HepG2 (cell line): Measurements from ENCODE around the gene ARHGAP25. TPM values are rescaled to one million over a fixed set of nuclear protein-coding genes. Genes with fewer than 3 reads are reported as not detected.

Experiments used
- ATAC-seq: fragments of 200-7000 bp; cut with Tn5 transposase; 3 replicates; pipeline ENCODE4 v1.9.1; 2020; ENCODE audit warnings: mild to moderate bottlenecking, moderate library complexity
- BruUV-seq: library from RNA; stranded (reverse); fragments of 400-500 nt; replicated peaks from 2 replicates; lab custom pipeline; 2021; lab: Mats Ljungman, UMichigan
- CTCF ChIA-PET: fragments of 300-600 bp; formaldehyde crosslinking; extraction: SDS; loops from one replicate; lab custom pipeline; 2021; ENCODE audit warnings: low total read pairs, inconsistent platforms, low intra/inter-chr PET ratio; lab: Yijun Ruan, JAX
- POLR2A ChIA-PET: fragments of 350-600 bp; sonication (Branson Sonifier 250); formaldehyde crosslinking; loops from one replicate; lab custom pipeline; 2020; ENCODE audit warnings: antibody characterized with exemption, inconsistent platforms; lab: Yijun Ruan, JAX
- DNase-seq: peaks from one replicate; pipeline ENCODE4 v3.0.0-alpha.2; 2015; ENCODE audit warnings: low spot score
- FAIRE-seq: peaks from 3 replicates; lab custom pipeline; 2011; peaks lifted over from hg19 to GRCh38; lab: Jason Lieb, UNC
- H2AFZ ChIP-seq: one replicate; pipeline ENCODE4 v1.6.1; 2011; ENCODE audit warnings: low read length, inconsistent platforms
- H3K27ac ChIP-seq: fragments of 300-600 bp; 3 replicates; pipeline ENCODE4 v1.8.0; 2011; ENCODE audit warnings: mixed run types, mild to moderate bottlenecking, mixed read lengths, low read length, inconsistent platforms; ENCODE audit not compliant: insufficient read depth; ENCODE audit errors: extremely low read length
- H3K27me3 ChIP-seq, 2 experiments: fragments of 200-600 bp in 1 of 2; 2 replicates in 1 of 2; 3 replicates in 1 of 2; pipeline versions ENCODE4 v1.6.0 to v1.8.0; 2011; ENCODE audit warnings: low read length in 2 of 2, mild to moderate bottlenecking in 2 of 2, moderate library complexity in 2 of 2, inconsistent platforms in 1 of 2; ENCODE audit not compliant: insufficient read depth in 2 of 2, control insufficient read depth in 1 of 2
- H3K36me3 ChIP-seq, 2 experiments: fragments of 200-600 bp in 1 of 2; replicated peaks in 1 of 2; 2 replicates in 1 of 2; 3 replicates in 1 of 2; pipeline versions ENCODE4 v1.5.1 to v1.8.0; 2011; ENCODE audit warnings: low read length in 2 of 2, inconsistent platforms in 1 of 2; ENCODE audit not compliant: insufficient read depth in 2 of 2, control insufficient read depth in 1 of 2
- H3K4me1 ChIP-seq: 2 replicates; pipeline ENCODE4 v1.5.1; 2012; ENCODE audit warnings: low read length, inconsistent platforms; ENCODE audit not compliant: insufficient read depth
- H3K4me2 ChIP-seq: 2 replicates; pipeline ENCODE4 v1.6.0; 2011; ENCODE audit warnings: low read depth, low read length, inconsistent platforms
- H3K4me3 ChIP-seq, 3 experiments: fragments of 200-600 bp in 1 of 3; sonication (generic), shearing (Covaris generic) in 1 of 3; replicated peaks in 1 of 3; 2 replicates each; pipeline ENCODE4 v1.5.1; 2011 to 2016; ENCODE audit warnings: low read length in 3 of 3, inconsistent platforms in 2 of 3, low read depth in 2 of 3, mild to moderate bottlenecking in 2 of 3, control low read depth in 1 of 3, mixed read lengths in 1 of 3; ENCODE audit not compliant: insufficient read depth in 1 of 3
- H3K79me2 ChIP-seq: one replicate; pipeline ENCODE4 v1.6.1; 2011; ENCODE audit warnings: low read length, inconsistent platforms; ENCODE audit not compliant: insufficient read depth
- H3K9ac ChIP-seq: 2 replicates; pipeline ENCODE4 v1.6.0; 2011; ENCODE audit warnings: mild to moderate bottlenecking, low read depth, low read length, inconsistent platforms; ENCODE audit not compliant: insufficient read depth
- H3K9me3 ChIP-seq: 2 replicates; pipeline ENCODE4 v1.5.1; 2012; ENCODE audit warnings: mild to moderate bottlenecking, low read length
- H4K20me1 ChIP-seq: 2 replicates; pipeline ENCODE4 v1.6.0; 2011; ENCODE audit warnings: inconsistent platforms, mild to moderate bottlenecking, low read length, moderate library complexity; ENCODE audit not compliant: insufficient read depth
- TEAD2 ChIP-seq: sonication (generic); formaldehyde crosslinking; IDR thresholded peaks from 2 replicates; pipeline ENCODE4 v1.9.0; 2021; ENCODE audit warnings: missing genetic modification reagents
- ZNF30 ChIP-seq: sonication (generic); formaldehyde crosslinking; IDR thresholded peaks from 2 replicates; pipeline ENCODE4 v1.5.0; 2020; ENCODE audit warnings: mild to moderate bottlenecking, missing genetic modification reagents
- ZNF350 ChIP-seq: sonication (generic); formaldehyde crosslinking; IDR thresholded peaks from 2 replicates; pipeline ENCODE4 v1.4.0; 2020; ENCODE audit warnings: mild to moderate bottlenecking, low read depth, missing genetic modification reagents, borderline replicate concordance
- ZNF549 ChIP-seq: sonication (generic); formaldehyde crosslinking; IDR thresholded peaks from 2 replicates; pipeline ENCODE4 v1.5.0; 2020; ENCODE audit warnings: missing genetic modification reagents
- WGBS: methylation state at CpG from one replicate; pipeline ENCODE4 v1.1.6; 2017; ENCODE audit warnings: low lambda C conversion rate; 5-methylcytosine and 5-hydroxymethylcytosine counted together
- in situ Hi-C: cut with HindIII; loops from 2 replicates; pipeline ENCODE4 v1.10.0; 2017; ENCODE audit warnings: low pct_unique_long_range_greater_than_20kb; ENCODE audit not compliant: extremely low pct_ligation_motif_present
- intact Hi-C: fragments of 100-400 bp; cut with micrococcal nuclease; formaldehyde crosslinking; loops from one replicate; pipeline ENCODE4 v1.10.0; 2022; ENCODE audit not compliant: unreplicated experiment
- polyA plus RNA-seq, 8 experiments: library from polyadenylated mRNA; depleted of rRNA in 3 of 8; stranded (reverse) in 7 of 8; unstranded in 1 of 8; fragments of >200 nt; fragmentation: Illumina TruSeq in 4 of 8; extraction: Trizol in 4 of 8; gene quantifications; 2 replicates each; pipeline versions ENCODE4 v1.2.1 to v1.2.3, GENCODE V29; 2011 to 2016; ENCODE audit warnings: low read depth in 4 of 8, missing spikeins in 1 of 8, mixed read lengths in 1 of 8; ENCODE audit not compliant: insufficient read depth in 1 of 8
- total RNA-seq, 5 experiments: library from RNA; depleted of rRNA; stranded (reverse); fragments of >200 nt; fragmentation: Illumina TruSeq; extraction: Trizol; gene quantifications; 2 replicates each; pipeline ENCODE4 v1.2.3, GENCODE V29; 2016; ENCODE audit warnings: low read depth in 1 of 5
- TF ChIP-seq, protein P1 (sequence below): sonication (generic); formaldehyde crosslinking; IDR thresholded peaks from 2 replicates; pipeline ENCODE4 v1.4.0; 2020; ENCODE audit warnings: missing genetic modification reagents
- TF ChIP-seq, protein P2 (sequence below): sonication (generic); formaldehyde crosslinking; IDR thresholded peaks from 2 replicates; pipeline ENCODE4 v1.5.0; 2020; ENCODE audit warnings: mild to moderate bottlenecking, missing genetic modification reagents
- TF ChIP-seq, protein P3 (sequence below): sonication (generic); formaldehyde crosslinking; IDR thresholded peaks from 2 replicates; pipeline ENCODE4 v1.4.0; 2020; ENCODE audit warnings: mild to moderate bottlenecking, missing genetic modification reagents, borderline replicate concordance
- TF ChIP-seq, protein P4 (sequence below): fragments of 450-650 bp; IDR thresholded peaks from 2 replicates; pipeline ENCODE4 v1.6.1; 2017
- TF ChIP-seq, protein P5 (sequence below): sonication (generic); formaldehyde crosslinking; IDR thresholded peaks from 2 replicates; pipeline ENCODE4 v1.8.1; 2023; ENCODE audit warnings: missing genetic modification reagents, mild to moderate bottlenecking, borderline replicate concordance

The ARHGAP25 gene
- total and polyA plus RNA-seq, 2 of the 13 experiments (the other 11 are each of a cell fraction or from before 2014, with no cell fraction given): not detected

DNA sequence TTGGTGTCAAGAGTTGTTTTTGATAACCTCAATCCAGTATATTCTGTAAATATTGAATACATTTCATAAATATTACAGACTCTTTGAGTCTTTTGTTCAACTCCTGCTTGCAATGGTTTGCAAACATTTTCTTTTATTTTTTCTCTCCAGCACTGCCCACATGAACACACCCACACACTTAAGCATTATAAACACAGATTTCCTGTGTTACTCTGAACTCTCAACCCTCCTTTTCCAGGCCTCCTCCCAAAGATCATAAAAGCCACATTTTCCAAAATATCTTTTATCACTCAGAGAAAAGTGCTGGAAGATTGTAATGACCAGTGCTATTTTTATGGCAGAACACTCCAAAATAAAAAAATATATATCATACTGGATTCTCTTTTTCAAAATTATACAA, 20.5 kb downstream of the ARHGAP25 start:
- ChIA-PET POLR2A (no interaction called here), CTCF (no interaction called here)
- no TSS peak for BruUV-seq
- no peak overlapping the region for H3K4me3 ChIP-seq
- TF ChIP-seq, protein P1, sequence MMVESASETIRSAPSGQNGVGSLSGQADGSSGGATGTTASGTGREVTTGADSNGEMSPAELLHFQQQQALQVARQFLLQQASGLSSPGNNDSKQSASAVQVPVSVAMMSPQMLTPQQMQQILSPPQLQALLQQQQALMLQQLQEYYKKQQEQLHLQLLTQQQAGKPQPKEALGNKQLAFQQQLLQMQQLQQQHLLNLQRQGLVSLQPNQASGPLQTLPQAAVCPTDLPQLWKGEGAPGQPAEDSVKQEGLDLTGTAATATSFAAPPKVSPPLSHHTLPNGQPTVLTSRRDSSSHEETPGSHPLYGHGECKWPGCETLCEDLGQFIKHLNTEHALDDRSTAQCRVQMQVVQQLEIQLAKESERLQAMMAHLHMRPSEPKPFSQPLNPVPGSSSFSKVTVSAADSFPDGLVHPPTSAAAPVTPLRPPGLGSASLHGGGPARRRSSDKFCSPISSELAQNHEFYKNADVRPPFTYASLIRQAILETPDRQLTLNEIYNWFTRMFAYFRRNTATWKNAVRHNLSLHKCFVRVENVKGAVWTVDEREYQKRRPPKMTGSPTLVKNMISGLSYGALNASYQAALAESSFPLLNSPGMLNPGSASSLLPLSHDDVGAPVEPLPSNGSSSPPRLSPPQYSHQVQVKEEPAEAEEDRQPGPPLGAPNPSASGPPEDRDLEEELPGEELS (CRISPR knock-in tag): no peak
- H3K9ac ChIP-seq: no peak overlapping the region
- peaks cover 0 to 17% of the 10 kb centered on the region in 2 experiments; a peak in 2 of 5 replicates for H3K27me3 ChIP-seq
- DNase-seq (no peak), ATAC-seq (no peak), FAIRE-seq (no peak)
- H4K20me1 ChIP-seq: no peaks in the 10 kb centered on the region
- no peaks in the 10 kb centered on the region for H3K79me2 ChIP-seq
- H3K4me2 ChIP-seq: no peak overlapping the region
- intact Hi-C loops: no loop called here
- no peak overlapping the region for H3K27ac ChIP-seq
- no peak overlapping the region for H2AFZ ChIP-seq
- no peaks in the 10 kb centered on the region for H3K9me3 ChIP-seq
- no peaks in the 10 kb centered on the region for H3K36me3 ChIP-seq
- in situ Hi-C loops: no loop called here
- no peaks in the 10 kb centered on the region for H3K4me1 ChIP-seq

DNA sequence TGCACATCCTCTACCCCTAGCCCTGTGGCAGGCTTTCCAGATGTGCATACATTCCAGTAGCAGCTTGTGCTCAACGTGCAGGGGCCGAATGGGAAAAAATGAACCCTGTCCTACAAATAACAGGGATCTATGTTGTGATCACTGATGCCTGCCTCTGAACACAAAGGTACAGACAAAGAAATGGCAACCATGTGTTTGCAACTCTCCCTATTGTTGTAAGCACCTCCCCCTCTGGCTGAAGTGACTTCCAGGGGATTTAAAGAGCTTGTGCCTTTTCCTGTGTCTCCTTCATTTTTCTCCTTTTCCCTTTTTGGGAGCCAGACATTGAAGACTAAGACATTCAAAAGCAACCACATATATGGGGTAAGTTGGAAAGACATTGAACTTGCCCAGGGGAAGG, 21.6 kb downstream of the ARHGAP25 start:
- POLR2A ChIA-PET: no interaction called here
- Histone ChIP-seq H2AFZ (no peak overlapping the region), H3K36me3 (no peaks in the 10 kb centered on the region), H3K27ac (no peak overlapping the region), H3K4me2 (no peak overlapping the region), H3K27me3 (peaks cover 0 to 11% of the 10 kb centered on the region in 2 experiments; a peak in 2 of 5 replicates), H3K4me1 (no peaks in the 10 kb centered on the region), H3K79me2 (no peaks in the 10 kb centered on the region), H4K20me1 (no peaks in the 10 kb centered on the region), H3K9ac (no peak overlapping the region), H3K9me3 (no peaks in the 10 kb centered on the region), H3K4me3 (no peak overlapping the region)
- no peak for FAIRE-seq
- WGBS: 0% methylated on average over 2 of the region's 2 CpGs
- intact Hi-C loops: no loop called here
- DNase-seq: no peak
- BruUV-seq: no TSS peak
- no peak for ATAC-seq
- in situ Hi-C loops: no loop called here
- CTCF ChIA-PET: no interaction called here
- TF ChIP-seq ZNF350 (CRISPR knock-in tag) (no peak), ZNF549 (CRISPR knock-in tag) (no peak), ZNF30 (CRISPR knock-in tag) (no peak), TEAD2 (CRISPR knock-in tag) (no peak)
- TF ChIP-seq, protein P2, sequence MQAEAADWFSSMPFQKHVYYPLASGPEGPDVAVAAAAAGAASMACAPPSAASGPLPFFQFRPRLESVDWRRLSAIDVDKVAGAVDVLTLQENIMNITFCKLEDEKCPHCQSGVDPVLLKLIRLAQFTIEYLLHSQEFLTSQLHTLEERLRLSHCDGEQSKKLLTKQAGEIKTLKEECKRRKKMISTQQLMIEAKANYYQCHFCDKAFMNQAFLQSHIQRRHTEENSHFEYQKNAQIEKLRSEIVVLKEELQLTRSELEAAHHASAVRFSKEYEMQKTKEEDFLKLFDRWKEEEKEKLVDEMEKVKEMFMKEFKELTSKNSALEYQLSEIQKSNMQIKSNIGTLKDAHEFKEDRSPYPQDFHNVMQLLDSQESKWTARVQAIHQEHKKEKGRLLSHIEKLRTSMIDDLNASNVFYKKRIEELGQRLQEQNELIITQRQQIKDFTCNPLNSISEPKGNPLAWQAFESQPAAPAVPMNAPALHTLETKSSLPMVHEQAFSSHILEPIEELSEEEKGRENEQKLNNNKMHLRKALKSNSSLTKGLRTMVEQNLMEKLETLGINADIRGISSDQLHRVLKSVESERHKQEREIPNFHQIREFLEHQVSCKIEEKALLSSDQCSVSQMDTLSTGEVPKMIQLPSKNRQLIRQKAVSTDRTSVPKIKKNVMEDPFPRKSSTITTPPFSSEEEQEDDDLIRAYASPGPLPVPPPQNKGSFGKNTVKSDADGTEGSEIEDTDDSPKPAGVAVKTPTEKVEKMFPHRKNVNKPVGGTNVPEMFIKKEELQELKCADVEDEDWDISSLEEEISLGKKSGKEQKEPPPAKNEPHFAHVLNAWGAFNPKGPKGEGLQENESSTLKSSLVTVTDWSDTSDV (CRISPR knock-in tag): no peak
- TF ChIP-seq, protein P3, sequence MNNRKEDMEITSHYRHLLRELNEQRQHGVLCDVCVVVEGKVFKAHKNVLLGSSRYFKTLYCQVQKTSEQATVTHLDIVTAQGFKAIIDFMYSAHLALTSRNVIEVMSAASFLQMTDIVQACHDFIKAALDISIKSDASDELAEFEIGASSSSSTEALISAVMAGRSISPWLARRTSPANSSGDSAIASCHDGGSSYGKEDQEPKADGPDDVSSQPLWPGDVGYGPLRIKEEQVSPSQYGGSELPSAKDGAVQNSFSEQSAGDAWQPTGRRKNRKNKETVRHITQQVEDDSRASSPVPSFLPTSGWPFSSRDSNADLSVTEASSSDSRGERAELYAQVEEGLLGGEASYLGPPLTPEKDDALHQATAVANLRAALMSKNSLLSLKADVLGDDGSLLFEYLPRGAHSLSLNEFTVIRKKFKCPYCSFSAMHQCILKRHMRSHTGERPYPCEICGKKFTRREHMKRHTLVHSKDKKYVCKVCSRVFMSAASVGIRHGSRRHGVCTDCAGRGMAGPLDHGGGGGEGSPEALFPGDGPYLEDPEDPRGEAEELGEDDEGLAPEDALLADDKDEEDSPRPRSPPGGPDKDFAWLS (CRISPR knock-in tag): no peak
- TF ChIP-seq, protein P4, sequence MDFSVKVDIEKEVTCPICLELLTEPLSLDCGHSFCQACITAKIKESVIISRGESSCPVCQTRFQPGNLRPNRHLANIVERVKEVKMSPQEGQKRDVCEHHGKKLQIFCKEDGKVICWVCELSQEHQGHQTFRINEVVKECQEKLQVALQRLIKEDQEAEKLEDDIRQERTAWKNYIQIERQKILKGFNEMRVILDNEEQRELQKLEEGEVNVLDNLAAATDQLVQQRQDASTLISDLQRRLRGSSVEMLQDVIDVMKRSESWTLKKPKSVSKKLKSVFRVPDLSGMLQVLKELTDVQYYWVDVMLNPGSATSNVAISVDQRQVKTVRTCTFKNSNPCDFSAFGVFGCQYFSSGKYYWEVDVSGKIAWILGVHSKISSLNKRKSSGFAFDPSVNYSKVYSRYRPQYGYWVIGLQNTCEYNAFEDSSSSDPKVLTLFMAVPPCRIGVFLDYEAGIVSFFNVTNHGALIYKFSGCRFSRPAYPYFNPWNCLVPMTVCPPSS: no peak
- TF ChIP-seq, protein P5, sequence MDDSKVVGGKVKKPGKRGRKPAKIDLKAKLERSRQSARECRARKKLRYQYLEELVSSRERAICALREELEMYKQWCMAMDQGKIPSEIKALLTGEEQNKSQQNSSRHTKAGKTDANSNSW: no peak
